ENCODE data around the gene DGKH. TPM values are rescaled to one million over a fixed set of nuclear protein-coding genes. Genes with fewer than 3 reads are reported as not detected.
A peak's percentile ranks its signal among the peaks of the same experiment; 100 is the strongest.

DGKH gene
- total RNA-seq, 2 donors from 2014 or later: 3.6 to 4.7 TPM

- ATAC-seq: no peak
- Histone ChIP-seq H3K4me3 (no peak overlapping the region), H3K27me3 (no peaks in the 10 kb centered on the region), H3K36me3 (replicated peaks in 1 of 2; ENCODE audit: insufficient read depth in 1 of 2, low read depth in 2 of 2) (no peaks in the 10 kb centered on the region), H3K27ac (no peak overlapping the region), H3K9me3 (no peaks in the 10 kb centered on the region), H3K4me1 (peaks cover 6% of the 10 kb centered on the region)
- TF ChIP-seq POLR2A (IDR thresholded peaks at IDR 0.05) (no peak), CTCF (IDR thresholded peaks at IDR 0.05) (no peak)
- intact Hi-C loops (cut with DNase I): loop anchor here (10.0 kb wide), 1 partner anchor 433 kb away; no protein-coding TSS in a partner anchor
- no peak for DNase-seq
- 80 to 84% methylated on average over 5 of the region's 5 CpGs for WGBS, 2 donors
These were observed 59.0 kb downstream of the DGKH start for GRCh38 chr13:42107421-42107820.

GRCh38 chr13:42108217-42108616 is 59.8 kb downstream of the DGKH start:
- H3K4me1 ChIP-seq: peaks cover 6% of the 10 kb centered on the region
- no peaks in the 10 kb centered on the region for H3K27me3 ChIP-seq
- no peaks in the 10 kb centered on the region for H3K9me3 ChIP-seq
- no peak overlapping the region for H3K4me3 ChIP-seq
- ATAC-seq (no peak), DNase-seq (no peak)
- H3K36me3 ChIP-seq (replicated peaks in 1 of 2; ENCODE audit: insufficient read depth in 1 of 2, low read depth in 2 of 2): no peaks in the 10 kb centered on the region
- intact Hi-C loops (cut with DNase I): loop anchor here (10.0 kb wide), 1 partner anchor 433 kb away; no protein-coding TSS in a partner anchor
- H3K27ac ChIP-seq: no peak overlapping the region
- WGBS, 2 donors: 89 to 92% methylated on average over 4 of the region's 4 CpGs
- TF ChIP-seq POLR2A (IDR thresholded peaks at IDR 0.05) (no peak), CTCF (IDR thresholded peaks at IDR 0.05) (no peak)

GRCh38 chr13:42109957-42110356 is 61.5 kb downstream of the DGKH start:
- DNase-seq (no peak), ATAC-seq (no peak)
- Histone ChIP-seq H3K36me3 (replicated peaks in 1 of 2; ENCODE audit: insufficient read depth in 1 of 2, low read depth in 2 of 2) (no peaks in the 10 kb centered on the region), H3K4me1 (peaks cover 6% of the 10 kb centered on the region), H3K9me3 (no peaks in the 10 kb centered on the region), H3K27ac (no peak overlapping the region), H3K27me3 (no peaks in the 10 kb centered on the region), H3K4me3 (no peak overlapping the region)
- WGBS, 2 donors: 79 to 92% methylated on average over 2 of the region's 2 CpGs
- TF ChIP-seq CTCF (IDR thresholded peaks at IDR 0.05) (no peak), POLR2A (IDR thresholded peaks at IDR 0.05) (no peak)
- intact Hi-C loops (cut with DNase I): loop anchor here (10.0 kb wide), 1 partner anchor 435 kb away; no protein-coding TSS in a partner anchor

- TF ChIP-seq CTCF (IDR thresholded peaks at IDR 0.05) (peak; percentile 64 to 92 (median 80)), POLR2A (IDR thresholded peaks at IDR 0.05) (no peak)
- no peak overlapping the region for H3K27ac ChIP-seq
- no peaks in the 10 kb centered on the region for H3K9me3 ChIP-seq
- peaks cover 1% of the 10 kb centered on the region for H3K4me1 ChIP-seq
- 11 to 13% methylated on average over 7 of the region's 7 CpGs for WGBS, 2 donors
- no peaks in the 10 kb centered on the region for H3K36me3 ChIP-seq (replicated peaks in 1 of 2; ENCODE audit: insufficient read depth in 1 of 2, low read depth in 2 of 2)
- ATAC-seq (peak; percentile 66), DNase-seq (peak in 2 of 4 donors; percentile 18 to 33)
- intact Hi-C loops (cut with DNase I): no loop called here
- no peaks in the 10 kb centered on the region for H3K27me3 ChIP-seq
- H3K4me3 ChIP-seq: no peak overlapping the region
These were observed 62.1 kb downstream of the DGKH start for GRCh38 chr13:42110410-42111155.

GRCh38 chr13:42112864-42113263 is 64.4 kb downstream of the DGKH start:
- Histone ChIP-seq H3K4me3 (no peak overlapping the region), H3K27me3 (no peaks in the 10 kb centered on the region), H3K9me3 (no peaks in the 10 kb centered on the region), H3K4me1 (no peaks in the 10 kb centered on the region), H3K36me3 (replicated peaks in 1 of 2; ENCODE audit: insufficient read depth in 1 of 2, low read depth in 2 of 2) (no peaks in the 10 kb centered on the region), H3K27ac (no peak overlapping the region)
- WGBS, 2 donors: 41 to 44% methylated on average over 4 of the region's 4 CpGs
- TF ChIP-seq CTCF (IDR thresholded peaks at IDR 0.05) (no peak), POLR2A (IDR thresholded peaks at IDR 0.05) (no peak)
- ATAC-seq (no peak), DNase-seq (no peak)
- intact Hi-C loops (cut with DNase I): no loop called here

Data from body of pancreas (tissue), 4 donors.